ENCODE data around the gene DBN1. TPM values are rescaled to one million over a fixed set of nuclear protein-coding genes. Genes with fewer than 3 reads are reported as not detected.
A peak's percentile ranks its signal among the peaks of the same experiment; 100 is the strongest.

DBN1 gene
- total and polyA plus RNA-seq, 2 experiments from 2014 or later, result 163 to 257 TPM

DNA sequence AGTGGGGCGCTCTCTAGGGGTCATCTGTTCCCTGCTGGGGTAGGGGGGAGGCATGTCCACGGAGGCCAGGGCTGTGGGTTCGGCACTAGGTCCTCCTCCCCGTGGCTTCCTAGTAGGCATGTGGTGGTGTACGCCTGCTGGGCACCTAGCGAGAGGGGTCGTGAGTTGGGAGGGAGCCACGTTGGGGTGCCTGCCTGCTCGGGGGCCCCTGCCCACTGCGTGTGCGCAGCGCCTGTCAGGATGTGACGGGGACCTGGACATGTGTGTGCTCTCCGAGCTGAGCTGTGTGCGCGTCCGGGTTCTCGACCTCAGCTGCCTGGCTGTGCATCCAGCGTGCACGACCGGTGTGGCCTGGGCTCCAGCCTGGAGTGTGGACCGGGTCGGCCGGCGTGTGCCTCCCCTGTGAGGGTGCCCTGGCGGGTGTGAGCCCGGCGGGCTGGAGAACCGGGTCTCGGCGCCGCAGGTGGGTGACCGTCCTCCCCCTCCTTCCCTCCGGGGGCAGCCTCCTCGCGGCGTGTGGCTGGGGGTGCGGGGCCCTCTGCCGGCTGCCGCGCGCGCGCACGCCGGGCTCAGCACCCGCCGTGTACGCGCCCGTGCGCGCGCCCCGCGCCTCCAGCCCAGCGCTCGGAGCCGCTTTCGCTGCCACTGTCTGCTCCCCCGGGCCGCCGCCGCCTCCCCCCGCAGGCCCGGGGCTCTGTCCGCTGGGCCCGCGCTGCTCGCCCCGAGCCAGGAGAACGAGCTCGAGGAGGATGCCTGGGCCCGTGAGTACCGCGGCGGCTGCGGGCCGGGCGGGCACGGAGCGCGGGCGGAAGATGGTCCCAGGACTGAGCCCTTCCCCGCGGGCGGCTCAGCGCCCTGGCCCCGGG is 27.0 kb downstream of the DBN1 start, which contains the start of gene PRR7:
Gene PRR7 (plus strand): TSS at position 615 of the 866 bp plus-strand sequence. CDS start 8,254 bp downstream, outside the sequence.
- peak; percentile 88 for DNase-seq
- H2AFZ ChIP-seq, result peak within 1 kb of the TSS; percentile 68
- no peaks in the 10 kb centered on the region for H3K9me2 ChIP-seq (ENCODE audit: insufficient read depth)
- H3K36me3 ChIP-seq (ENCODE audit: low read depth), result no peaks in the 10 kb centered on the region
- H3K27me3 ChIP-seq (replicated peaks; ENCODE audit: insufficient read depth), result no peaks in the 10 kb centered on the region
- peak within 1 kb of the TSS; percentile 69 for H3K4me2 ChIP-seq (ENCODE audit: unreplicated experiment)
- WGBS, 2 experiments (ENCODE audit: low coverage in 1 of 2, low lambda C conversion rate in 2 of 2, missing lambda C conversion rate in 2 of 2), result 1% methylated on average over 39 to 64 of the region's 89 CpGs
- no peaks in the 10 kb centered on the region for H3K79me2 ChIP-seq (ENCODE audit: insufficient read depth)
- peaks cover 21% of the 10 kb centered on the region for H3F3A ChIP-seq (ENCODE audit: insufficient read depth)
- peak within 1 kb of the TSS; percentile 73 for H3K4me3 ChIP-seq
- H4K20me1 ChIP-seq (ENCODE audit: insufficient read depth), result no peaks in the 10 kb centered on the region
- peak within 1 kb of the TSS; percentile 84 for H3K9ac ChIP-seq
- no peaks in the 10 kb centered on the region for H3K9me3 ChIP-seq (ENCODE audit: low read depth)
- in situ Hi-C loops (cut with MboI), result no loop called here
- TF ChIP-seq EZH2 (IDR thresholded peaks at IDR 0.05; ENCODE audit: insufficient read depth, poor library complexity, severe bottlenecking), result no peak
- no peak for TF ChIP-seq EZH2phosphoT487 (IDR thresholded peaks at IDR 0.05; ENCODE audit: insufficient read depth, low read depth)
- peak within 1 kb of the TSS; percentile 55 for H3K27ac ChIP-seq
- H3K4me1 ChIP-seq (ENCODE audit: insufficient read depth), result peaks cover 13% of the 10 kb centered on the region

DNA sequence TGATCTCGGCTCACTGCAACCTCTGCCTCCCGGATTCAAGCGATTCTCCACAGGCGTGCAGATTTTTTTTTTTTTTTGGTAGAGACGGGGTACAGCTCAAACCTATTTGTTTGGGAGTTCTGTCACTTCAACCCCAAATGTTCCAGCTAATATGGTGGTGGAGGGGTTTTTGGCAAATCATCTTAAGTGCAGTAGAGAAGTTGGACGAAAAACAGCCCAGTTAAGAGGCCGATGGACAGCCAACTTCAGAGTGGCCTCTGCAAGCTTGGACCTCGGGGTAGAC is 27.6 kb downstream of the DBN1 start:
- peaks cover 13% of the 10 kb centered on the region for H3K4me1 ChIP-seq (ENCODE audit: insufficient read depth)
- H4K20me1 ChIP-seq (ENCODE audit: insufficient read depth), result no peaks in the 10 kb centered on the region
- peak overlapping the region; percentile 84 for H3K9ac ChIP-seq
- H3K27ac ChIP-seq, result no peak overlapping the region
- DNase-seq, result no peak
- WGBS, 2 experiments (ENCODE audit: low coverage in 1 of 2, low lambda C conversion rate in 2 of 2, missing lambda C conversion rate in 2 of 2), result 8 to 10% methylated on average over 8 of the region's 8 CpGs
- peak overlapping the region; percentile 69 for H3K4me2 ChIP-seq (ENCODE audit: unreplicated experiment)
- H3K9me3 ChIP-seq (ENCODE audit: low read depth), result no peaks in the 10 kb centered on the region
- peaks cover 21% of the 10 kb centered on the region for H3F3A ChIP-seq (ENCODE audit: insufficient read depth)
- H3K79me2 ChIP-seq (ENCODE audit: insufficient read depth), result no peaks in the 10 kb centered on the region
- H3K27me3 ChIP-seq (replicated peaks; ENCODE audit: insufficient read depth), result no peaks in the 10 kb centered on the region
- no peak for TF ChIP-seq EZH2phosphoT487 (IDR thresholded peaks at IDR 0.05; ENCODE audit: insufficient read depth, low read depth)
- TF ChIP-seq EZH2 (IDR thresholded peaks at IDR 0.05; ENCODE audit: insufficient read depth, poor library complexity, severe bottlenecking), result no peak
- peak overlapping the region; percentile 73 for H3K4me3 ChIP-seq
- H3K9me2 ChIP-seq (ENCODE audit: insufficient read depth), result no peaks in the 10 kb centered on the region
- H3K36me3 ChIP-seq (ENCODE audit: low read depth), result no peaks in the 10 kb centered on the region
- in situ Hi-C loops (cut with MboI), result no loop called here
- H2AFZ ChIP-seq, result peak overlapping the region; percentile 68

DNA sequence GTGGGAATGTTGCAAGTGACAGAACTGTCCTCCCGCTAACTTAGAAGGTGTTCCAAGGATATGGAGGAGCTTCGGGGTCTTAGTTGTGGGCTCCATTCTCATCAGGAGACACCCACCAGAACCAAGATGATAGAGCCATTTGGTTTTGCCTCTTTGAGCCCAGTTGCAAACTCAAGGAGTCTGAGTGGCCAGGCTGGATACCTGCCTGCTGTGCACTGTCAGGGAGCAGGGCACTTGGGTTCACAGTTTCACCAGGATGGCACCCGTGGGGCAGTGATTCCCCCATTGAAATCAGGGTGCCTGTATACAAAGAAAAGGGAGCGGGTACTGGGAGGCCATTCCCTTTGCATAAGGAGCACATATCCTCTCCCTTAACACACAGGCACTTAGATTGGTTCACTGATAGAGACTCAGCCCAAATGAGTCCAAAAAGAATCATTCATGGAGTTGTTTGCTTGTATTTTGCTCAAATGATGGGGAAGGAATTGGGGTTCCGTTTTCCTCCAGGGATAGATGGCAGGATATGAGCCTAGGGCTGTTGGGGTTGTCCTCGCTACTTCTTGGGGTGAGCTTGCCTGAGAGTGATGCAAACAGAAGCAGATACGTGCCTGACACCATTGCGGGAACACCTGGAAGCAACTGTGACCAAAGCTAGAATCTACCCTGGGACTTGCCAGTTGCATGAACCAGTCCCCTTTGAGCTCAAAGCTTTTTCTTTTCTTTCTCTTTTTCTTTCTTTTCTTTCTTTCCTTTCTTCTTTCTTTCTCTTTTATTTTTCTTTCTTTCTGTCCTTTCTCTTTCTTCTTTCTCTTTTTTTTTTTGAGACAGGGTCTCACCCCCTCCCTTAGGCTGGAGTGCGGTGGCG is 28.1 kb downstream of the DBN1 start:
- Histone ChIP-seq H2AFZ (peak overlapping the region; percentile 68; the same call in 1 of the 2 replicates), H3K4me3 (peak overlapping the region; percentile 73), H3F3A (ENCODE audit: insufficient read depth) (peaks cover 21% of the 10 kb centered on the region), H4K20me1 (ENCODE audit: insufficient read depth) (no peaks in the 10 kb centered on the region), H3K9me3 (ENCODE audit: low read depth) (no peaks in the 10 kb centered on the region), H3K79me2 (ENCODE audit: insufficient read depth) (no peaks in the 10 kb centered on the region), H3K9ac (peak overlapping the region; percentile 84; the same call in 1 of the 2 replicates), H3K4me2 (ENCODE audit: unreplicated experiment) (peak overlapping the region; percentile 69), H3K27ac (no peak overlapping the region), H3K4me1 (ENCODE audit: insufficient read depth) (peaks cover 13% of the 10 kb centered on the region), H3K36me3 (ENCODE audit: low read depth) (no peaks in the 10 kb centered on the region), H3K27me3 (replicated peaks; ENCODE audit: insufficient read depth) (no peaks in the 10 kb centered on the region), H3K9me2 (ENCODE audit: insufficient read depth) (no peaks in the 10 kb centered on the region)
- TF ChIP-seq EZH2 (IDR thresholded peaks at IDR 0.05; ENCODE audit: insufficient read depth, poor library complexity, severe bottlenecking), result no peak
- no peak for TF ChIP-seq EZH2phosphoT487 (IDR thresholded peaks at IDR 0.05; ENCODE audit: insufficient read depth, low read depth)
- in situ Hi-C loops (cut with MboI), result no loop called here
- 44 to 46% methylated on average over 10 of the region's 10 CpGs for WGBS, 2 experiments (ENCODE audit: low coverage in 1 of 2, low lambda C conversion rate in 2 of 2, missing lambda C conversion rate in 2 of 2)
- DNase-seq, result no peak

Measured in GM23248 (cell line).